ENCODE results near the gene FAM161B. TPM values are rescaled to one million over a fixed set of nuclear protein-coding genes. Genes with fewer than 3 reads are reported as not detected.
"Not testable (repeated sequence)": the region's sequence is repeated elsewhere in the genome, so short reads cannot be mapped to it uniquely, and the experiment has no call there.

The FAM161B gene
- total and polyA plus RNA-seq, 7 donors = 5.0 to 7.3 (median 6.1) TPM

DNA sequence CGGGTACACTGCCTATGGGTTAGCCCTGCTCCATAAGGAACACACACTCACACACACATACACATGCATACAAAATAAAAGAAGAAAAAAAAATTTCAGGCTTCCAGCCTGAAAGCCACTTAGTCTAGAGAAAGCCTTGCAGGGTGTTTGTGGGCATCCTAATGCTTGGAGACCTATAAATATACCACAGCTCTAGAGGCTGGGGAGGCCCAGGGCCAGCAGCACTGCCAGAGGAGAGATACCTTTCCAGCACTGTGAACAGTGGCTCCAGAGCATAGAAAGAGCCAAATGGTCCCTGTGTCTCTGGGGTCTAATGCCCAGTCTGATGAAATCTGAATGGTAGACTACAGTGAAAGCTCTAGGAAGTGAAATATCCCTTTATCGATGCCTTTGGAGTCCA lies 12.9 kb downstream of the FAM161B start:
- TF ChIP-seq, protein P1, sequence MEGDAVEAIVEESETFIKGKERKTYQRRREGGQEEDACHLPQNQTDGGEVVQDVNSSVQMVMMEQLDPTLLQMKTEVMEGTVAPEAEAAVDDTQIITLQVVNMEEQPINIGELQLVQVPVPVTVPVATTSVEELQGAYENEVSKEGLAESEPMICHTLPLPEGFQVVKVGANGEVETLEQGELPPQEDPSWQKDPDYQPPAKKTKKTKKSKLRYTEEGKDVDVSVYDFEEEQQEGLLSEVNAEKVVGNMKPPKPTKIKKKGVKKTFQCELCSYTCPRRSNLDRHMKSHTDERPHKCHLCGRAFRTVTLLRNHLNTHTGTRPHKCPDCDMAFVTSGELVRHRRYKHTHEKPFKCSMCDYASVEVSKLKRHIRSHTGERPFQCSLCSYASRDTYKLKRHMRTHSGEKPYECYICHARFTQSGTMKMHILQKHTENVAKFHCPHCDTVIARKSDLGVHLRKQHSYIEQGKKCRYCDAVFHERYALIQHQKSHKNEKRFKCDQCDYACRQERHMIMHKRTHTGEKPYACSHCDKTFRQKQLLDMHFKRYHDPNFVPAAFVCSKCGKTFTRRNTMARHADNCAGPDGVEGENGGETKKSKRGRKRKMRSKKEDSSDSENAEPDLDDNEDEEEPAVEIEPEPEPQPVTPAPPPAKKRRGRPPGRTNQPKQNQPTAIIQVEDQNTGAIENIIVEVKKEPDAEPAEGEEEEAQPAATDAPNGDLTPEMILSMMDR (IDR thresholded peaks at IDR 0.05) = no peak
- Histone ChIP-seq H3K4me1 (no peaks in the 10 kb centered on the region), H3K36me3 (ENCODE audit: insufficient read depth in 1 of 2, low read depth in 1 of 2) (peaks cover 11 to 98% of the 10 kb centered on the region in 2 donors), H3K27me3 (ENCODE audit: insufficient read depth in 3 of 3, low read length in 2 of 3) (no peaks in the 10 kb centered on the region), H3K27ac (no peak overlapping the region), H3K4me3 (no peak overlapping the region), H3K9me3 (no peaks in the 10 kb centered on the region)
- DNase-seq (no peak), ATAC-seq (peak in 2 of 4 donors; percentile 21 to 33)
- intact Hi-C loops (cut with DNase I) = no loop called here
- 84 to 93% (median 92%) methylated on average over 2 of the region's 2 CpGs for WGBS, 3 donors

DNA sequence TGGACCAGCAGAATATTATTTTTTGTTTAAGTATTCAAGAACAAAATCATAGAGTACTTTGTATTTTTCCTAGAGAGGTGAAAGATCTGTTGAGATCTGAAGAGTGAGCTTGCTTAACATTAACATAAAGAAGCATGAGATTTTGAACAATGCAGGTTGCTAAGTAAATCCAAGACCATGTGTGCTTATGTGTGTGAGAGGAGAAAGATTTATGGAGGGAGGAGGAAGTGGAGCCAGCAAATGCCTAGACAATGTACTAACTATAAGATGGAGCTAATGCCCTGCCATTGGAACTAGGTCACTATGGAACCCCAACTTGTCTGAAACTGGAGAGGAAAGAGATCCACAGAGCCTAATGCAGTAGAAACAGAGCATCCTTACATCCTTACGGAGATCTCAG lies 13.3 kb downstream of the FAM161B start:
- TF ChIP-seq, protein P1 (IDR thresholded peaks at IDR 0.05) = no peak
- Histone ChIP-seq H3K4me3 (no peak overlapping the region), H3K27me3 (ENCODE audit: insufficient read depth in 3 of 3, low read length in 2 of 3) (no peaks in the 10 kb centered on the region), H3K9me3 (no peaks in the 10 kb centered on the region), H3K36me3 (ENCODE audit: insufficient read depth in 1 of 2, low read depth in 1 of 2) (peaks cover 11 to 98% of the 10 kb centered on the region in 2 donors), H3K4me1 (no peaks in the 10 kb centered on the region), H3K27ac (no peak overlapping the region)
- ATAC-seq = no peak
- 81 to 89% (median 86%) methylated on average over 1 of the region's 1 CpG for WGBS, 3 donors
- DNase-seq = no peak
- intact Hi-C loops (cut with DNase I) = no loop called here

DNA sequence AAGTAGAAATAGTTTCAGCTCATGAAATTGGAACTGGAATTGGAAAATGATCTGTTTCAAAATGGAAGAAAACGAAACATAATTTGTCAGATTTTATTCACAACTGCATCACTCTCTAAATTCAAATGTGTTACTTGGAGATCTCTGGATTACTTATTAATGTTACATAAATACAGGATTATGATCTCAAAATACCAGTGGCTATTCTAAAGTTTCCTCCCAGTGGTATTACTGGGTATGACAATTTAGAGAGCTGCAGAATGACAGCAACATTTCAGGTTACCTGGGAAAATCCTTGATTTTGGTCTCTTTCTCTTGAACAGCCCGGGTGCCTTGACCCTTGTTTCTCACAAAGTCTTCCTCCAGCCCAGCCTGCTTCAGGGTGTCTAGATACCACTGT lies 14.2 kb downstream of the FAM161B start:
- H3K9me3 ChIP-seq = no peaks in the 10 kb centered on the region
- ATAC-seq (no peak), DNase-seq (no peak)
- H3K36me3 ChIP-seq (ENCODE audit: insufficient read depth in 1 of 2, low read depth in 1 of 2) = peaks cover 11 to 98% of the 10 kb centered on the region in 2 donors
- H3K27ac ChIP-seq = no peak overlapping the region
- no peaks in the 10 kb centered on the region for H3K27me3 ChIP-seq (ENCODE audit: insufficient read depth in 3 of 3, low read length in 2 of 3)
- no peaks in the 10 kb centered on the region for H3K4me1 ChIP-seq
- TF ChIP-seq, protein P1 (IDR thresholded peaks at IDR 0.05) = no peak
- intact Hi-C loops (cut with DNase I) = no loop called here
- no peak overlapping the region for H3K4me3 ChIP-seq
- 85 to 86% (median 86%) methylated on average over 2 of the region's 2 CpGs for WGBS, 3 donors

DNA sequence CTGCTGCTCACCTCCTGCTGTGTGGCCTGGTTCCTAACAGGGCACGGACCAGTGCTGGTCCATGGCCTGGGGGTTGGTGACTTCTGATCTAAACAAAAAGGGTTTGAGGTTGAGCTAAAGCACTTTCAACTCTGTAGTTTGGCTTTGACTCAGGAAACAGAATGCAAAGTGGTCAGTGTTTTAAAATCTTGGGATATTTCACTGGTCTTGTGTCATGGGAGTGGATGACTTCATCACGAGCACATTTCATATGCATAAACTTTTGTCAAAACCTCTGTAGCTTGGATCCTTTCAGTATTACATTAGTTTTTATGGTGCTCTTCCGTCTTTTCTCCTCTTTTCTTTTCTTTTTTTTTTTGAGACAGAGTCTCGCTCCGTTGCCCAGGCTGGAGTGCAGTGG lies 25.6 kb downstream of the FAM161B start:
- no peak overlapping the region for H3K4me3 ChIP-seq
- DNase-seq (no peak), ATAC-seq (no peak)
- no peak overlapping the region for H3K27ac ChIP-seq
- TF ChIP-seq, protein P1 (IDR thresholded peaks at IDR 0.05) = no peak
- H3K27me3 ChIP-seq (ENCODE audit: insufficient read depth in 3 of 3, low read length in 2 of 3) = no peaks in the 10 kb centered on the region
- no peaks in the 10 kb centered on the region for H3K4me1 ChIP-seq
- 84 to 86% (median 85%) methylated on average over 5 of the region's 5 CpGs for WGBS, 3 donors
- H3K9me3 ChIP-seq = no peaks in the 10 kb centered on the region
- intact Hi-C loops (cut with DNase I) = no loop called here
- H3K36me3 ChIP-seq (ENCODE audit: insufficient read depth in 1 of 2, low read depth in 1 of 2) = peaks cover 12 to 100% of the 10 kb centered on the region in 2 donors

DNA sequence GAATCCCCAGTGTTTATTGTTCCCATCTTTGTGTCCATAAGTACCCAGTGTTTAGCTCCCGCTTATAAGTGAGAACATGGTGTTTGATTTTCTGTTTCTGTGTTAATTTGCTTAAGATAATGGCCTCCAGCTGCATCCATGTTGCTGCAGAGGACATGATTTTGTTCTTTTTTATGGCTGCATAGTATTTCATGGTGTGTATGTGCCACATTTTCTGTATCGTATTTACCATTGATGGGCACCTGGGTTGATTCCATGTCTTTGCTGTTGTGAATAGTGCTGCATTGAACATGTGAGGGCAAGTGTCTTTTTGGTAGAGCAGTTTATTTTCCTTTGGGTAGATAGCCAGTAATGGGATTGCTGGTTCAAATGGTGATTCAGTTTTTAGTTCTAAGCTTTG lies 30.4 kb downstream of the FAM161B start:
- DNase-seq; intact Hi-C loops (cut with DNase I); ATAC-seq; H3K27ac ChIP-seq; H3K4me1 ChIP-seq; H3K9me3 ChIP-seq; H3K4me3 ChIP-seq; H3K27me3 ChIP-seq (ENCODE audit: insufficient read depth in 3 of 3, low read length in 2 of 3): not testable (repeated sequence)
- peaks cover 4 to 79% of the 10 kb centered on the region in 2 donors for H3K36me3 ChIP-seq (ENCODE audit: insufficient read depth in 1 of 2, low read depth in 1 of 2)
- WGBS, 3 donors = 96 to 99% (median 97%) methylated on average over 2 of the region's 2 CpGs
